A673 (cell line): ENCODE results near the gene ADAM19. TPM values are rescaled to one million over a fixed set of nuclear protein-coding genes. Genes with fewer than 3 reads are reported as not detected.

Source experiments
- BruUV-seq: library from RNA; stranded (reverse); fragments of 400-500 nt; replicated peaks from 2 replicates; lab custom pipeline; 2021; lab: Mats Ljungman, UMichigan
- CTCF ChIA-PET: fragments of 300-600 bp; sonication (Branson Sonifier 250); formaldehyde crosslinking; loops from one replicate; lab custom pipeline; 2022; ENCODE audit warnings: antibody characterized with exemption; lab: Charles Lee
- POLR2A ChIA-PET: fragments of 300-600 bp; sonication (Branson Sonifier 250); formaldehyde crosslinking; loops from one replicate; lab custom pipeline; 2022; ENCODE audit warnings: antibody characterized with exemption; ENCODE audit not compliant: low non-redundant PET; lab: Charles Lee
- DNase-seq: peaks from one replicate; pipeline ENCODE4 v3.0.0-alpha.2; 2015; ENCODE audit warnings: low spot score
- H3K27ac ChIP-seq: fragments of 200-600 bp; sonication (generic); 2 replicates; pipeline ENCODE4 v1.5.1; 2016; ENCODE audit warnings: mixed run types, low read depth, mild to moderate bottlenecking, mixed read lengths, antibody characterized with exemption, low read length; ENCODE audit not compliant: poor library complexity, severe bottlenecking
- H3K27me3 ChIP-seq: fragments of 200-600 bp; sonication (generic); replicated peaks from 2 replicates; pipeline ENCODE4 v1.6.1; 2017; ENCODE audit warnings: mixed run types, low read depth, mild to moderate bottlenecking, mixed read lengths, antibody characterized with exemption, low read length; ENCODE audit not compliant: insufficient read depth, poor library complexity
- H3K36me3 ChIP-seq: fragments of 200-600 bp; sonication (generic); 2 replicates; pipeline ENCODE4 v1.6.1; 2016; ENCODE audit warnings: mixed run types, mild to moderate bottlenecking, mixed read lengths, antibody characterized with exemption, low read length; ENCODE audit not compliant: insufficient read depth, poor library complexity, severe bottlenecking
- H3K4me1 ChIP-seq: fragments of 200-600 bp; sonication (generic); 2 replicates; pipeline ENCODE4 v1.6.1; 2017; ENCODE audit warnings: mixed run types, mild to moderate bottlenecking, mixed read lengths, antibody characterized with exemption, low read length; ENCODE audit not compliant: insufficient read depth, poor library complexity, severe bottlenecking
- H3K4me3 ChIP-seq: fragments of 200-600 bp; sonication (generic); 2 replicates; pipeline ENCODE4 v1.5.1; 2016; ENCODE audit warnings: low read depth, mixed run types, mild to moderate bottlenecking, mixed read lengths, low read length; ENCODE audit not compliant: poor library complexity, severe bottlenecking
- H3K9me3 ChIP-seq: fragments of 200-600 bp; sonication (generic); 2 replicates; pipeline ENCODE4 v1.6.1; 2016; ENCODE audit warnings: mixed run types, low read depth, mild to moderate bottlenecking, mixed read lengths, antibody characterized with exemption, low read length; ENCODE audit not compliant: poor library complexity, severe bottlenecking
- CTCF ChIP-seq: fragments of 300-800, 200-600 bp; sonication (generic); conservative IDR thresholded peaks from 2 replicates; pipeline ENCODE4 v1.5.1; 2017; ENCODE audit warnings: low read depth, mild to moderate bottlenecking, antibody characterized with exemption, low read length, moderate library complexity, mixed read lengths
- EZH2 ChIP-seq: fragments of 200-600 bp; sonication (generic); IDR thresholded peaks from 2 replicates; pipeline ENCODE4 v1.6.1; 2017; ENCODE audit warnings: borderline replicate concordance, low read depth, mild to moderate bottlenecking, mixed read lengths, antibody characterized with exemption, low read length; ENCODE audit not compliant: poor library complexity, severe bottlenecking
- intact Hi-C: fragments of 100-400 bp; cut with micrococcal nuclease; formaldehyde crosslinking; loops from one replicate; pipeline ENCODE4 v1.10.0; 2022; ENCODE audit not compliant: unreplicated experiment
- total RNA-seq: library from RNA; stranded (reverse); gene quantifications from 2 replicates; pipeline ENCODE4 v1.2.3, GENCODE V29; 2021

Gene ADAM19
- total RNA-seq, 1 experiment from 2014 or later: 1.7 TPM

- POLR2A ChIA-PET: no interaction called here
- no peak overlapping the region for H3K4me3 ChIP-seq
- BruUV-seq: no TSS peak
- intact Hi-C loops: no loop called here
- no peak for TF ChIP-seq CTCF
- TF ChIP-seq EZH2: no peak
- H3K9me3 ChIP-seq: no peaks in the 10 kb centered on the region
- H3K4me1 ChIP-seq: no peaks in the 10 kb centered on the region
- no peaks in the 10 kb centered on the region for H3K27me3 ChIP-seq
- no peak for DNase-seq
- no peak overlapping the region for H3K27ac ChIP-seq
- CTCF ChIA-PET: interaction anchor here (0.7 kb wide), 1 partner anchor 287 kb away, joined by 3 read pairs; no protein-coding TSS in a partner anchor
- H3K36me3 ChIP-seq: no peaks in the 10 kb centered on the region
Observed at GRCh38 chr5:157568222-157568621, 7.4 kb downstream of the ADAM19 start.

- H3K4me3 ChIP-seq: no peak overlapping the region
- no peaks in the 10 kb centered on the region for H3K4me1 ChIP-seq
- H3K9me3 ChIP-seq: no peaks in the 10 kb centered on the region
- TF ChIP-seq EZH2 (no peak), CTCF (no peak)
- intact Hi-C loops: no loop called here
- POLR2A ChIA-PET: no interaction called here
- H3K27ac ChIP-seq: no peak overlapping the region
- BruUV-seq: no TSS peak
- no peaks in the 10 kb centered on the region for H3K27me3 ChIP-seq
- CTCF ChIA-PET: no interaction called here
- no peaks in the 10 kb centered on the region for H3K36me3 ChIP-seq
- no peak for DNase-seq
Observed at GRCh38 chr5:157566902-157567489, 8.6 kb downstream of the ADAM19 start.

GRCh38 chr5:157563929-157564716 is 11.5 kb downstream of the ADAM19 start:
- H3K36me3 ChIP-seq: no peaks in the 10 kb centered on the region
- no peak overlapping the region for H3K4me3 ChIP-seq
- no peaks in the 10 kb centered on the region for H3K4me1 ChIP-seq
- TF ChIP-seq CTCF: no peak
- no peaks in the 10 kb centered on the region for H3K9me3 ChIP-seq
- DNase-seq: no peak
- no peak overlapping the region for H3K27ac ChIP-seq
- ChIA-PET POLR2A (no interaction called here), CTCF (no interaction called here)
- H3K27me3 ChIP-seq: no peaks in the 10 kb centered on the region
- BruUV-seq: no TSS peak
- intact Hi-C loops: no loop called here
